Effector CD8-positive, alpha-beta T cell (primary cell): ENCODE data around the gene ADM2.
"Not testable (repeated sequence)": the region's sequence is repeated elsewhere in the genome, so short reads cannot be mapped to it uniquely, and the experiment has no call there.

ENCODE experiments used
- DNase-seq: peaks from one replicate; lab custom pipeline; 2025; lab: John Stamatoyannopoulos, UW

The ADM2 gene

GRCh38 chr22:50506611-50507420 lies 25.5 kb downstream of the ADM2 start:
- DNase-seq = no peak

GRCh38 chr22:50507421-50507990 lies 26.2 kb downstream of the ADM2 start, which contains the start of gene LMF2:
Gene LMF2 (minus strand): TSS chr22:50507702. CDS start chr22:50507675, 27 bp downstream.
- peak; percentile 100 for DNase-seq

GRCh38 chr22:50507991-50508884 lies 26.9 kb downstream of the ADM2 start, which contains the start of gene NCAPH2:
Gene NCAPH2 (plus strand): TSS chr22:50508224. CDS start chr22:50508338, 114 bp downstream.
- peak; percentile 100 for DNase-seq

- no peak for DNase-seq
These were observed 27.6 kb downstream of the ADM2 start for GRCh38 chr22:50508897-50509296.

- no peak for DNase-seq
These were observed 31.8 kb downstream of the ADM2 start for GRCh38 chr22:50513175-50513574.

- no peak for DNase-seq
These were observed 34.7 kb downstream of the ADM2 start for GRCh38 chr22:50516068-50516467.

- DNase-seq = no peak
These were observed 35.5 kb downstream of the ADM2 start for GRCh38 chr22:50516891-50517290.

GRCh38 chr22:50517495-50518260 lies 36.3 kb downstream of the ADM2 start:
- no peak for DNase-seq

GRCh38 chr22:50518606-50519005 lies 37.3 kb downstream of the ADM2 start:
- no peak for DNase-seq

- DNase-seq = no peak
These were observed 37.8 kb downstream of the ADM2 start for GRCh38 chr22:50519151-50519550.

GRCh38 chr22:50520184-50520583 lies 38.8 kb downstream of the ADM2 start:
- DNase-seq = not testable (repeated sequence)

- DNase-seq = no peak
These were observed 39.6 kb downstream of the ADM2 start for GRCh38 chr22:50520826-50521453.

- DNase-seq = no peak
These were observed 40.4 kb downstream of the ADM2 start for GRCh38 chr22:50521710-50522109.

GRCh38 chr22:50522208-50522805 lies 41.0 kb downstream of the ADM2 start:
- no peak for DNase-seq

GRCh38 chr22:50522806-50523438 lies 41.6 kb downstream of the ADM2 start:
- DNase-seq = no peak

GRCh38 chr22:50523458-50523805 lies 42.1 kb downstream of the ADM2 start:
- DNase-seq = no peak

GRCh38 chr22:50523806-50524675 lies 42.7 kb downstream of the ADM2 start:
- DNase-seq = no peak

GRCh38 chr22:50524676-50525103 lies 43.3 kb downstream of the ADM2 start:
- DNase-seq = no peak
